K562 (cell line): ENCODE measurements around the gene ARFGAP1. TPM values are rescaled to one million over a fixed set of nuclear protein-coding genes. Genes with fewer than 3 reads are reported as not detected.

Experiments used
- ATAC-seq: fragments of 200-7000 bp; cut with Tn5 transposase; 3 replicates; pipeline ENCODE4 v1.9.1; 2020; ENCODE audit warnings: moderate library complexity
- BruUV-seq: library from RNA; stranded (reverse); fragments of 400-500 nt; replicated peaks from 2 replicates; lab custom pipeline; 2021; lab: Mats Ljungman, UMichigan
- CTCF ChIA-PET: fragments of 300-600 bp; formaldehyde crosslinking; extraction: SDS; loops from one replicate; lab custom pipeline; 2021; ENCODE audit warnings: low intra/inter-chr PET ratio; lab: Yijun Ruan, JAX
- POLR2A ChIA-PET: fragments of 300-600, 350-650 bp; sonication (Branson Sonifier 250); formaldehyde crosslinking; extraction: SDS; loops from one replicate; lab custom pipeline; 2021; ENCODE audit warnings: antibody characterized with exemption, inconsistent platforms; lab: Yijun Ruan, JAX
- DNase-seq, 4 experiments: peaks; one replicate each; pipeline versions ENCODE4 v3.0.0 to v3.0.0-alpha.2; 2011 to 2018; ENCODE audit warnings: low spot score in 3 of 4, mixed read lengths in 3 of 4; ENCODE audit errors: extremely low read depth in 1 of 4
- FAIRE-seq: peaks from 2 replicates; lab custom pipeline; 2011; peaks lifted over from hg19 to GRCh38; lab: Jason Lieb, UNC
- H2AFZ ChIP-seq: 2 replicates; pipeline ENCODE4 v1.6.0; 2011; ENCODE audit warnings: low read depth, low read length, control low read depth, inconsistent platforms
- H3K27ac ChIP-seq: fragments of 200-600 bp; 3 replicates; pipeline ENCODE4 v1.8.0; 2011; ENCODE audit warnings: low read depth, mild to moderate bottlenecking, control low read depth, inconsistent platforms, low read length, moderate library complexity, mixed read lengths; ENCODE audit errors: extremely low read depth
- H3K27me3 ChIP-seq, 2 experiments: fragments of 300-600 bp in 1 of 2; 2 replicates in 1 of 2; 3 replicates in 1 of 2; pipeline versions ENCODE4 v1.6.0 to v1.8.0; 2011; ENCODE audit warnings: inconsistent platforms in 2 of 2, low read length in 2 of 2, mild to moderate bottlenecking in 1 of 2, mixed read lengths in 1 of 2, moderate library complexity in 1 of 2; ENCODE audit not compliant: control insufficient read depth in 2 of 2, insufficient read depth in 2 of 2
- H3K36me3 ChIP-seq: fragments of 300-600 bp; 3 replicates; pipeline ENCODE4 v1.8.0; 2011; ENCODE audit warnings: mild to moderate bottlenecking, low read length, inconsistent platforms; ENCODE audit not compliant: control insufficient read depth, insufficient read depth
- H3K4me1 ChIP-seq, 2 experiments: fragments of 200-600 bp in 1 of 2; replicated peaks in 1 of 2; 2 replicates in 1 of 2; 3 replicates in 1 of 2; pipeline versions ENCODE4 v1.5.1 to v1.8.0; 2011; ENCODE audit warnings: inconsistent platforms in 2 of 2, low read length in 2 of 2, mild to moderate bottlenecking in 1 of 2, mixed read lengths in 1 of 2, moderate library complexity in 1 of 2; ENCODE audit not compliant: control insufficient read depth in 2 of 2, insufficient read depth in 2 of 2
- H3K4me2 ChIP-seq: 2 replicates; pipeline ENCODE4 v1.6.1; 2011; ENCODE audit warnings: low read length, control low read depth, inconsistent platforms, mixed read lengths; ENCODE audit not compliant: insufficient read depth
- H3K4me3 ChIP-seq: fragments of 200-600 bp; sonication (generic), shearing (Covaris generic); 2 replicates; pipeline ENCODE4 v1.5.1; 2016; ENCODE audit warnings: control low read depth, inconsistent platforms
- H3K79me2 ChIP-seq: fragments of 200-600 bp; 3 replicates; pipeline ENCODE4 v1.8.0; 2011; ENCODE audit warnings: low read length, inconsistent platforms; ENCODE audit not compliant: control insufficient read depth, insufficient read depth
- H3K9ac ChIP-seq, 2 experiments: 2 replicates each; pipeline versions ENCODE4 v1.6.0 to v1.6.1; 2011; ENCODE audit warnings: low read depth in 2 of 2, low read length in 2 of 2, control low read depth in 1 of 2, inconsistent platforms in 1 of 2, mild to moderate bottlenecking in 1 of 2, mixed read lengths in 1 of 2; ENCODE audit not compliant: insufficient read depth in 1 of 2
- H3K9me1 ChIP-seq: one replicate; pipeline ENCODE4 v1.6.0; 2011; ENCODE audit warnings: inconsistent platforms, mild to moderate bottlenecking, low read length, moderate library complexity; ENCODE audit not compliant: control insufficient read depth, insufficient read depth
- H3K9me3 ChIP-seq: replicated peaks from 2 replicates; pipeline ENCODE4 v1.5.1; 2011; ENCODE audit warnings: low read depth, low read length, inconsistent platforms; ENCODE audit not compliant: control insufficient read depth, insufficient read depth
- H4K20me1 ChIP-seq: replicated peaks from 2 replicates; pipeline ENCODE4 v1.6.1; 2011; ENCODE audit warnings: low read length, inconsistent platforms, mixed read lengths; ENCODE audit not compliant: control insufficient read depth, insufficient read depth
- NEUROD1 ChIP-seq: fragments of 150-350 bp; IDR thresholded peaks from 2 replicates; pipeline ENCODE4 v1.6.1; 2014; ENCODE audit warnings: borderline replicate concordance, low read length, low read depth; ENCODE audit not compliant: partially characterized antibody
- RBM34 ChIP-seq: fragments of 200-400 bp; formaldehyde crosslinking; IDR thresholded peaks from 2 replicates; pipeline ENCODE4 v1.6.1; 2018; ENCODE audit warnings: low read length, borderline replicate concordance; ENCODE audit not compliant: insufficient read depth
- RUNX1 ChIP-seq: sonication (generic); IDR thresholded peaks from 2 replicates; pipeline ENCODE4 v1.6.1; 2016; ENCODE audit warnings: antibody characterized with exemption, low read depth
- ZNF3 ChIP-seq: fragments of 250-450 bp; sonication (Bioruptor Pico); IDR thresholded peaks from 2 replicates; pipeline ENCODE4 v1.5.0; 2021; ENCODE audit warnings: mild to moderate bottlenecking, moderate library complexity
- ZNF347 ChIP-seq: fragments of 450-650 bp; formaldehyde crosslinking; IDR thresholded peaks from 2 replicates; pipeline ENCODE4 v1.4.0; 2020; ENCODE audit warnings: low read depth, mild to moderate bottlenecking, moderate library complexity
- WGBS: fragments of 100-300 bp; shearing (Covaris generic); methylation state at CpG from one replicate; pipeline ENCODE4 v1.1.6; 2016; ENCODE audit warnings: low coverage, mixed read lengths; ENCODE audit not compliant: insufficient coverage; ENCODE audit errors: missing lambda C conversion rate; 5-methylcytosine and 5-hydroxymethylcytosine counted together
- in situ Hi-C: fragments of 300-500 bp; cut with MboI; formaldehyde crosslinking; loops from 4 replicates; pipeline ENCODE4 v1.15.0; 2018; ENCODE audit warnings: inconsistent platforms, mixed read lengths
- intact Hi-C: fragments of 100-400 bp; cut with micrococcal nuclease; formaldehyde crosslinking; loops from 2 replicates; pipeline ENCODE4 v1.14.2; 2022
- polyA plus RNA-seq, 8 experiments: library from polyadenylated mRNA; depleted of rRNA in 4 of 8; stranded (reverse) in 5 of 8; unstranded in 3 of 8; fragments of >200 nt; fragmentation: Nextera tagmentation in 2 of 8; fragmentation: Illumina TruSeq in 1 of 8; extraction: Ambion mirVana in 2 of 8; extraction: Trizol in 1 of 8; gene quantifications; 2 replicates each; pipeline versions ENCODE4 v1.2.1 to v1.2.3, GENCODE V29; 2011 to 2014; ENCODE audit warnings: inconsistent platforms in 1 of 8, missing spikeins in 1 of 8
- total RNA-seq, 7 experiments: library from RNA; depleted of rRNA in 6 of 7; stranded (reverse); fragments of >200 nt in 6 of 7; fragmentation: Illumina TruSeq in 2 of 7; extraction: Trizol in 2 of 7; gene quantifications; 2 replicates each; pipeline versions ENCODE4 v1.2.1 to v1.2.3, GENCODE V29; 2011 to 2021; ENCODE audit warnings: low replicate concordance in 1 of 7
- TF ChIP-seq, protein P1 (sequence below), 2 experiments: fragments of 450-650 bp; IDR thresholded peaks; 2 replicates each; pipeline ENCODE4 v1.6.1; 2016; ENCODE audit warnings: mild to moderate bottlenecking in 2 of 2, borderline replicate concordance in 1 of 2, low read depth in 1 of 2, moderate library complexity in 1 of 2

ARFGAP1 gene
- total and polyA plus RNA-seq, 9 of the 15 experiments (the other 6 are each of a cell fraction or from before 2014, with no cell fraction given): 0.53 to 102 (median 33.5) TPM

DNA sequence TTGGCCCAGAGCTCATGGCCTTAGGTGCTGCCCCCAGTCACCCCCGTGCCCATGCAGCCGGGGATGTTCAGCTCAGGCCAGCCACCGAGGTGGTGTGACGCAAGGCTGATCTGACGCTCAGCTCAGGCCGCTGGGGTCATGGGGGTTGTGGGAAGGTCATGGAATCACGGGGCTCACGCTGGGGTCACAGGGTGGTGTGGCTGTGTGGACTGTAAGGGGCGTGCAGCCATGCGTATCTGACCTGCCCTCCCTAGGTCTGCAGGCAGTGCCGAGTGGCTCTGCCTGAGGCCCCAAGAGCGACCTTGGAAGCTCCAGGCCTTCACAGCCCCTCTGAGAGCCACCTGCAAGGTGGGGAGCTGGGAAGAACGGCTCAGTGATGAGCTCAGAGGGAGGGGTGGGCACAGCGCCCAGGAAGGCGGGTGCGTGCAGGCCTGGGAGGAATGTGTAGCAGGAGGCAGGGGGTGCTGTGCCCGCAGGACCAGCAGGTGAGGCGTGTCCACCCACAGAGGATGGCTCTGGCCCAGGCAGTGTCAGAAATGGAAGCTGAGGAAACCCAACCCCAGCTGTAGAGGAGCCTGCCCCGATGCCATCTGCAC, 60.7 kb downstream of the ARFGAP1 start:
- TF ChIP-seq ZNF3 (CRISPR knock-in tag) (no peak), RUNX1 (no peak), ZNF347 (no peak), NEUROD1 (no peak)
- peaks cover 3 to 21% of the 10 kb centered on the region in 2 experiments; a peak in 3 of 5 replicates for H3K27me3 ChIP-seq
- no peak overlapping the region for H2AFZ ChIP-seq
- in situ Hi-C loops (no loop called here), intact Hi-C loops (no loop called here)
- H3K79me2 ChIP-seq: no peaks in the 10 kb centered on the region
- no peaks in the 10 kb centered on the region for H3K9me1 ChIP-seq
- ATAC-seq (no peak), FAIRE-seq (no peak), DNase-seq (no peak)
- H3K9ac ChIP-seq: no peak overlapping the region
- no TSS peak for BruUV-seq
- H3K9me3 ChIP-seq: peaks cover 7% of the 10 kb centered on the region; the same call in 1 of the 2 replicates
- POLR2A ChIA-PET: no interaction called here
- CTCF ChIA-PET: no interaction called here
- H3K4me2 ChIP-seq: no peak overlapping the region
- no peaks in the 10 kb centered on the region for H3K36me3 ChIP-seq
- no peak overlapping the region for H3K27ac ChIP-seq
- no peak overlapping the region for H3K4me3 ChIP-seq
- 26% methylated on average over 19 of the region's 19 CpGs for WGBS
- peaks cover 0 to 16% of the 10 kb centered on the region in 2 experiments; a peak in 1 of 5 replicates for H3K4me1 ChIP-seq
- no peaks in the 10 kb centered on the region for H4K20me1 ChIP-seq

GRCh38 chr20:63334356-63334755, 61.7 kb downstream of the ARFGAP1 start:
- Histone ChIP-seq H3K4me3 (no peak overlapping the region), H3K27ac (no peak overlapping the region), H3K9me1 (no peaks in the 10 kb centered on the region), H3K79me2 (no peaks in the 10 kb centered on the region), H3K4me1 (peaks cover 0 to 14% of the 10 kb centered on the region in 2 experiments; a peak in 1 of 5 replicates), H3K9me3 (peaks cover 7% of the 10 kb centered on the region; the same call in 1 of the 2 replicates), H3K9ac (no peak overlapping the region), H3K36me3 (no peaks in the 10 kb centered on the region), H4K20me1 (no peaks in the 10 kb centered on the region), H3K27me3 (peaks cover 3 to 24% of the 10 kb centered on the region in 2 experiments; a peak in 3 of 5 replicates), H2AFZ (no peak overlapping the region), H3K4me2 (no peak overlapping the region)
- ATAC-seq: no peak
- no peak for DNase-seq
- ChIA-PET POLR2A (interaction anchor here (1.3 kb wide), 1 partner anchor 13 kb away, joined by 4 read pairs; no protein-coding TSS in a partner anchor), CTCF (no interaction called here)
- BruUV-seq: no TSS peak
- intact Hi-C loops: no loop called here
- in situ Hi-C loops: no loop called here
- 30% methylated on average over 8 of the region's 8 CpGs for WGBS
- FAIRE-seq: no peak
- TF ChIP-seq, protein P1, sequence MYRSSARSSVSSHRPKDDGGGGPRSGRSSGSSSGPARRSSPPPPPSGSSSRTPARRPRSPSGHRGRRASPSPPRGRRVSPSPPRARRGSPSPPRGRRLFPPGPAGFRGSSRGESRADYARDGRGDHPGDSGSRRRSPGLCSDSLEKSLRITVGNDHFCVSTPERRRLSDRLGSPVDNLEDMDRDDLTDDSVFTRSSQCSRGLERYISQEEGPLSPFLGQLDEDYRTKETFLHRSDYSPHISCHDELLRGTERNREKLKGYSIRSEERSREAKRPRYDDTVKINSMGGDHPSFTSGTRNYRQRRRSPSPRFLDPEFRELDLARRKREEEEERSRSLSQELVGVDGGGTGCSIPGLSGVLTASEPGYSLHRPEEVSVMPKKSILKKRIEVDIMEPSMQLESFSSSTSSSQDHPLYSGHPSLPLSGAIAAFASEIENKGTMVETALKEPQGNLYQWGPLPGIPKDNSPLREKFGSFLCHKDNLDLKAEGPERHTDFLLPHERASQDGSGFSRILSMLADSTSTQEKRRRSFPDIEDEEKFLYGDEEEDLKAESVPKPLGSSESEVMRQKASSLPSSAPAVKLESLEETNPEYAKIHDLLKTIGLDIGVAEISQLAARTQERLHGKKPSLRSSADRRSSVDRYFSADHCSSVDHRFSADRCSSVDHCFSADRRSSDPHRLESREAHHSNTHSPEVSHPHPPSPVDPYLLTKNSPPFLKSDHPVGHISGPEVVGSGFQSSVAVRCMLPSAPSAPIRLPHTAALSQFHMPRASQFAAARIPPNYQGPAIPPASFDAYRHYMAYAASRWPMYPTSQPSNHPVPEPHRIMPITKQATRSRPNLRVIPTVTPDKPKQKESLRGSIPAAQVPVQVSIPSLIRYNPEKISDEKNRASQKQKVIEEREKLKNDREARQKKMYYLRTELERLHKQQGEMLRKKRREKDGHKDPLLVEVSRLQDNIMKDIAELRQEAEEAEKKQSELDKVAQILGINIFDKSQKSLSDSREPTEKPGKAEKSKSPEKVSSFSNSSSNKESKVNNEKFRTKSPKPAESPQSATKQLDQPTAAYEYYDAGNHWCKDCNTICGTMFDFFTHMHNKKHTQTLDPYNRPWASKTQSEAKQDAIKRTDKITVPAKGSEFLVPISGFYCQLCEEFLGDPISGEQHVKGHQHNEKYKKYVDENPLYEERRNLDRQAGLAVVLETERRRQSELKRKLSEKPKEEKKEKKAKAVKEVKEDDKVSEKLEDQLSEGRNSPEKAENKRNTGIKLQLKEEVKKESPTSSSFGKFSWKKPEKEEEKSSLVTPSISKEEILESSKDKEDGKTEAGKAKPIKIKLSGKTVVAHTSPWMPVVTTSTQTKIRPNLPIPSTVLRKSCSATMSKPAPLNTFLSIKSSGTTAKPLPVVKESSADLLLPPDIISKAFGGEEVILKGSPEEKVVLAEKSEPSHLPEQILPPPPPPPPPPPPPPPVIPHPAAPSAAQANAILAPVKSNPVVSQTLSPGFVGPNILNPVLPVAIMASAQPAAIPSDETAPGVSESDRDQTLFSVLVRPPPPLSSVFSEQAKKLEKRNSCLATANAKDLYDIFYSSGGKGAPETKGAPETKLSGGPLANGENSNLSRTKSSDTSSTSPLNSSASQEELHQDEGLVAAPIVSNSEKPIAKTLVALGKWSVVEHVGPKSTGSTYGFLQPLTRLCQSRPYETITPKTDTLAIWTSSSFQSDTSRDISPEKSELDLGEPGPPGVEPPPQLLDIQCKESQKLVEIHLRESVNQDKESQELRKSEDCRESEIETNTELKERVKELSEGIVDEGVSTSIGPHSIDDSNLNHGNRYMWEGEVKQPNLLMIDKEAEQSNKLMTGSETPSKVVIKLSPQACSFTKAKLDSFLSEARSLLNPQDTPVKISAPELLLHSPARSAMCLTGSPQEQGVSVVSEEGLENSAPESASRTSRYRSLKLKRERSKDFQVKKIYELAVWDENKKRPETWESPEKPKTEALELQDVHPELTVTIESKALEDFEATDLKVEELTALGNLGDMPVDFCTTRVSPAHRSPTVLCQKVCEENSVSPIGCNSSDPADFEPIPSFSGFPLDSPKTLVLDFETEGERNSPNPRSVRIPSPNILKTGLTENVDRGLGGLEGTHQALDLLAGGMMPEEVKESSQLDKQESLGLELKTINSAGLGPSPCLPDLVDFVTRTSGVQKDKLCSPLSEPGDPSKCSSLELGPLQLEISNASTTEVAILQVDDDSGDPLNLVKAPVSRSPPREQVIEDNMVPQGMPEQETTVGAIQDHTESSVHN (IDR thresholded peaks at IDR 0.05; ENCODE audit: borderline replicate concordance in 1 of 2, low read depth in 1 of 2): no peak
- TF ChIP-seq RBM34: no peak
